Smooth muscle cell (in vitro differentiated cells): ENCODE data around the gene SORL1-AS1.

Experiments
- DNase-seq: peaks from one replicate; lab custom pipeline; 2025; ENCODE audit not compliant: unreplicated experiment; lab: John Stamatoyannopoulos, UW
- H2AFZ ChIP-seq: fragments of 200-600 bp; sonication (generic); 2 replicates; pipeline ENCODE4 v1.6.0; 2016; ENCODE audit warnings: antibody characterized with exemption, low read depth, mild to moderate bottlenecking
- H3F3A ChIP-seq: fragments of 200-600 bp; sonication (generic); 2 replicates; pipeline ENCODE4 v1.6.0; 2017; ENCODE audit warnings: antibody characterized with exemption, low read depth
- H3K27ac ChIP-seq: fragments of 200-600 bp; sonication (generic); 2 replicates; pipeline ENCODE4 v1.5.1; 2016; ENCODE audit warnings: low read depth, mild to moderate bottlenecking
- H3K27me3 ChIP-seq: fragments of 200-600 bp; sonication (generic); 2 replicates; pipeline ENCODE4 v1.6.1; 2016; ENCODE audit warnings: low read depth, mild to moderate bottlenecking
- H3K36me3 ChIP-seq: fragments of 200-600 bp; sonication (generic); 2 replicates; pipeline ENCODE4 v1.5.1; 2016; ENCODE audit warnings: low read depth
- H3K4me1 ChIP-seq: fragments of 200-600 bp; sonication (generic); 2 replicates; pipeline ENCODE4 v1.5.1; 2016; ENCODE audit warnings: low read depth
- H3K4me2 ChIP-seq: fragments of 200-600 bp; sonication (generic); 2 replicates; pipeline ENCODE4 v1.6.0; 2016; ENCODE audit warnings: mild to moderate bottlenecking
- H3K4me3 ChIP-seq: fragments of 200-600 bp; sonication (generic); 2 replicates; pipeline ENCODE4 v1.5.1; 2016; ENCODE audit warnings: mild to moderate bottlenecking
- H3K79me2 ChIP-seq: fragments of 200-600 bp; sonication (generic); 2 replicates; pipeline ENCODE4 v1.6.0; 2016; ENCODE audit warnings: low read depth, mild to moderate bottlenecking
- H3K9ac ChIP-seq: fragments of 200-600 bp; sonication (generic); 2 replicates; pipeline ENCODE4 v1.6.0; 2016; ENCODE audit warnings: low read depth
- H3K9me3 ChIP-seq: fragments of 200-600 bp; sonication (generic); replicated peaks from 2 replicates; pipeline ENCODE4 v1.5.1; 2016; ENCODE audit warnings: low read depth
- H4K20me1 ChIP-seq: fragments of 200-600 bp; sonication (generic); 2 replicates; pipeline ENCODE4 v1.6.0; 2016; ENCODE audit warnings: low read depth
- CTCF ChIP-seq: fragments of 200-600 bp; sonication (generic); IDR thresholded peaks from 2 replicates; pipeline ENCODE4 v1.5.1; 2017; ENCODE audit warnings: borderline replicate concordance, mild to moderate bottlenecking, antibody characterized with exemption; ENCODE audit not compliant: insufficient read depth, poor library complexity, severe bottlenecking
- WGBS: methylation state at CpG from one replicate; pipeline ENCODE4 v1.1.7; 2016; ENCODE audit warnings: low lambda C conversion rate; 5-methylcytosine and 5-hydroxymethylcytosine counted together

SORL1-AS1 gene

GRCh38 chr11:121476379-121477032, 23.7 kb upstream of the SORL1-AS1 start:
- Histone ChIP-seq H3K9me3 (no peaks in the 10 kb centered on the region), H3K9ac (no peak overlapping the region), H3K4me3 (no peak overlapping the region), H4K20me1 (no peaks in the 10 kb centered on the region), H2AFZ (no peak overlapping the region), H3K36me3 (no peaks in the 10 kb centered on the region), H3K4me2 (no peak overlapping the region), H3K79me2 (no peaks in the 10 kb centered on the region), H3K4me1 (peaks cover 21% of the 10 kb centered on the region), H3K27me3 (no peaks in the 10 kb centered on the region), H3K27ac (peak overlapping the region; percentile 28), H3F3A (no peaks in the 10 kb centered on the region)
- no peak for DNase-seq
- no peak for TF ChIP-seq CTCF
- WGBS = 78% methylated on average over 3 of the region's 5 CpGs

GRCh38 chr11:121474680-121475079, 21.9 kb upstream of the SORL1-AS1 start:
- no peak overlapping the region for H3K27ac ChIP-seq
- no peak for DNase-seq
- H3K4me1 ChIP-seq = peaks cover 16% of the 10 kb centered on the region
- no peaks in the 10 kb centered on the region for H3K36me3 ChIP-seq
- H3K27me3 ChIP-seq = no peaks in the 10 kb centered on the region
- no peak overlapping the region for H3K4me2 ChIP-seq
- no peaks in the 10 kb centered on the region for H3F3A ChIP-seq
- H3K4me3 ChIP-seq = no peak overlapping the region
- 98% methylated on average over 7 of the region's 7 CpGs for WGBS
- no peaks in the 10 kb centered on the region for H3K79me2 ChIP-seq
- no peak overlapping the region for H2AFZ ChIP-seq
- no peak for TF ChIP-seq CTCF
- no peaks in the 10 kb centered on the region for H4K20me1 ChIP-seq
- H3K9ac ChIP-seq = no peak overlapping the region
- no peaks in the 10 kb centered on the region for H3K9me3 ChIP-seq

GRCh38 chr11:121473064-121473777, 20.5 kb upstream of the SORL1-AS1 start:
- no peaks in the 10 kb centered on the region for H3K27me3 ChIP-seq
- no peak overlapping the region for H3K4me3 ChIP-seq
- peaks cover 1% of the 10 kb centered on the region for H3K4me1 ChIP-seq
- no peaks in the 10 kb centered on the region for H3K36me3 ChIP-seq
- H3F3A ChIP-seq = no peaks in the 10 kb centered on the region
- no peak for TF ChIP-seq CTCF
- H3K9ac ChIP-seq = no peak overlapping the region
- no peaks in the 10 kb centered on the region for H3K79me2 ChIP-seq
- no peak overlapping the region for H3K27ac ChIP-seq
- no peak for DNase-seq
- H3K4me2 ChIP-seq = no peak overlapping the region
- H4K20me1 ChIP-seq = no peaks in the 10 kb centered on the region
- WGBS = 75% methylated on average over 8 of the region's 8 CpGs
- no peak overlapping the region for H2AFZ ChIP-seq
- no peaks in the 10 kb centered on the region for H3K9me3 ChIP-seq
